SU-DHL-6 (cell line): Measurements from ENCODE around the gene SHQ1.

Experiments used
- CTCF ChIP-seq: fragments of 200-600 bp; sonication (generic); IDR thresholded peaks from one replicate; pipeline ENCODE4 v1.5.1; 2017; ENCODE audit warnings: antibody characterized with exemption, mild to moderate bottlenecking, low read length, moderate library complexity; ENCODE audit not compliant: insufficient read depth, poor library complexity, severe bottlenecking
- EZH2phosphoT487 ChIP-seq: fragments of 200-600 bp; sonication (generic), shearing (Covaris generic); conservative IDR thresholded peaks from 2 replicates; pipeline ENCODE4 v1.6.1; 2018; ENCODE audit warnings: mild to moderate bottlenecking, antibody characterized with exemption, low read length, moderate library complexity, mixed read lengths

GRCh38 chr3:72745146-72745999, 102.9 kb downstream of the SHQ1 start:
- TF ChIP-seq CTCF (no peak), EZH2phosphoT487 (no peak)
